ENCODE data around the gene ALPP. TPM values are rescaled to one million over a fixed set of nuclear protein-coding genes. Genes with fewer than 3 reads are reported as not detected.

Gene ALPP
- total RNA-seq, 8 experiments from 2014 or later = 0.05 to 1.6 (median 0.30) TPM; not detected in 2

- ATAC-seq (replicated peaks in 6 of 8) = no peak
- Histone ChIP-seq H3K4me1 (replicated peaks in 1 of 2) (peaks cover 0 to 1% of the 10 kb centered on the region in 2 donors), H3K4me3 (no peak overlapping the region), H3K27ac (no peak overlapping the region)
- in situ Hi-C loops (cut with MboI; ENCODE audit: low pct_unique_long_range_greater_than_20kb in 2 of 9, low sequenced_read_pairs in 9 of 9, unreplicated experiment in 9 of 9) = loop anchor here in 1 of 9 experiments (25.0 kb wide), 1 partner anchor 501 kb away; no protein-coding TSS in a partner anchor
- 17 to 80% (median 66%) methylated on average over 1 to 5 of the region's 5 CpGs; no CpG with 5 or more reads in 2 of the 10 experiments for WGBS, 10 experiments
Observed at GRCh38 chr2:232412986-232413385, 34.4 kb downstream of the ALPP start.

- in situ Hi-C loops (cut with MboI; ENCODE audit: low pct_unique_long_range_greater_than_20kb in 2 of 9, low sequenced_read_pairs in 9 of 9, unreplicated experiment in 9 of 9) = loop anchor here in 1 of 9 experiments (25.0 kb wide), 1 partner anchor 503 kb away; no protein-coding TSS in a partner anchor
- Histone ChIP-seq H3K4me1 (replicated peaks in 1 of 2) (peaks cover 0 to 11% of the 10 kb centered on the region in 2 donors), H3K27ac (no peak overlapping the region), H3K4me3 (no peak overlapping the region)
- WGBS, 10 experiments = 33 to 86% (median 61%) methylated on average over 1 to 4 of the region's 8 CpGs; no CpG with 5 or more reads in 4 of the 10 experiments
- ATAC-seq (replicated peaks in 6 of 8) = no peak
Observed at GRCh38 chr2:232415138-232415690, 36.7 kb downstream of the ALPP start.

GRCh38 chr2:232415736-232416520 is 37.4 kb downstream of the ALPP start:
- ATAC-seq (replicated peaks in 6 of 8) = no peak
- H3K4me1 ChIP-seq (replicated peaks in 1 of 2) = peaks cover 0 to 11% of the 10 kb centered on the region in 2 donors
- 50 to 95% (median 75%) methylated on average over 1 to 6 of the region's 12 CpGs; no CpG with 5 or more reads in 3 of the 10 experiments for WGBS, 10 experiments
- in situ Hi-C loops (cut with MboI; ENCODE audit: low pct_unique_long_range_greater_than_20kb in 2 of 9, low sequenced_read_pairs in 9 of 9, unreplicated experiment in 9 of 9) = loop anchor here in 1 of 9 experiments (25.0 kb wide), 1 partner anchor 504 kb away; no protein-coding TSS in a partner anchor
- no peak overlapping the region for H3K4me3 ChIP-seq
- H3K27ac ChIP-seq = no peak overlapping the region

GRCh38 chr2:232416521-232417470 is 38.2 kb downstream of the ALPP start:
- Histone ChIP-seq H3K4me3 (no peak overlapping the region), H3K4me1 (replicated peaks in 1 of 2) (peaks cover 0 to 11% of the 10 kb centered on the region in 2 donors), H3K27ac (no peak overlapping the region)
- WGBS, 10 experiments = 67 to 100% (median 80%) methylated on average over 1 to 8 of the region's 17 CpGs; no CpG with 5 or more reads in 2 of the 10 experiments
- in situ Hi-C loops (cut with MboI; ENCODE audit: low pct_unique_long_range_greater_than_20kb in 2 of 9, low sequenced_read_pairs in 9 of 9, unreplicated experiment in 9 of 9) = loop anchor here in 1 of 9 experiments (25.0 kb wide), 1 partner anchor 504 kb away; no protein-coding TSS in a partner anchor
- ATAC-seq (replicated peaks in 6 of 8) = no peak

GRCh38 chr2:232417489-232417888 is 38.9 kb downstream of the ALPP start:
- WGBS, 10 experiments = 21 to 100% (median 40%) methylated on average over 1 to 2 of the region's 5 CpGs; no CpG with 5 or more reads in 3 of the 10 experiments

GRCh38 chr2:232418056-232418455 is 39.5 kb downstream of the ALPP start:
- peaks cover 0 to 11% of the 10 kb centered on the region in 2 donors for H3K4me1 ChIP-seq (replicated peaks in 1 of 2)
- no peak overlapping the region for H3K4me3 ChIP-seq
- no peak overlapping the region for H3K27ac ChIP-seq
- ATAC-seq (replicated peaks in 6 of 8) = no peak
- 65 to 67% methylated on average over 2 of the region's 6 CpGs; no CpG with 5 or more reads in 8 of the 10 experiments for WGBS, 10 experiments
- in situ Hi-C loops (cut with MboI; ENCODE audit: low pct_unique_long_range_greater_than_20kb in 2 of 9, low sequenced_read_pairs in 9 of 9, unreplicated experiment in 9 of 9) = loop anchor here in 1 of 9 experiments (25.0 kb wide), 1 partner anchor 506 kb away; no protein-coding TSS in a partner anchor

More at GRCh38 chr2:232417489-232417888, 38.9 kb downstream of the ALPP start:
- no peak for ATAC-seq (replicated peaks in 6 of 8)
- Histone ChIP-seq H3K27ac (no peak overlapping the region), H3K4me1 (replicated peaks in 1 of 2) (peaks cover 0 to 11% of the 10 kb centered on the region in 2 donors), H3K4me3 (no peak overlapping the region)
- in situ Hi-C loops (cut with MboI; ENCODE audit: low pct_unique_long_range_greater_than_20kb in 2 of 9, low sequenced_read_pairs in 9 of 9, unreplicated experiment in 9 of 9) = loop anchor here in 1 of 9 experiments (25.0 kb wide), 1 partner anchor 505 kb away; no protein-coding TSS in a partner anchor

- Histone ChIP-seq H3K4me3 (peak overlapping the region; percentile 11 to 28 (median 20)), H3K27ac (no peak overlapping the region), H3K4me1 (replicated peaks in 1 of 2) (peaks cover 0 to 11% of the 10 kb centered on the region in 2 donors)
- ATAC-seq (replicated peaks in 6 of 8) = peak; percentile 79 to 94 (median 92)
- in situ Hi-C loops (cut with MboI; ENCODE audit: low pct_unique_long_range_greater_than_20kb in 2 of 9, low sequenced_read_pairs in 9 of 9, unreplicated experiment in 9 of 9) = loop anchor here in 1 of 9 experiments (25.0 kb wide), 1 partner anchor 506 kb away; no protein-coding TSS in a partner anchor
- 0 to 13% (median 3%) methylated on average over 3 to 6 of the region's 49 CpGs; no CpG with 5 or more reads in 6 of the 10 experiments for WGBS, 10 experiments
Observed at GRCh38 chr2:232418466-232419244, 40.1 kb downstream of the ALPP start.

- ATAC-seq (replicated peaks in 6 of 8) = peak in 7 of 8 experiments; percentile 10 to 46 (median 39)
- WGBS, 10 experiments = 0 to 16% methylated on average over 3 to 25 of the region's 79 CpGs; no CpG with 5 or more reads in 8 of the 10 experiments
- no peak overlapping the region for H3K27ac ChIP-seq
- peak overlapping the region in 3 of 5 donors; percentile 20 to 28 (median 23) for H3K4me3 ChIP-seq
- peaks cover 0 to 11% of the 10 kb centered on the region in 2 donors for H3K4me1 ChIP-seq (replicated peaks in 1 of 2)
- in situ Hi-C loops (cut with MboI; ENCODE audit: low pct_unique_long_range_greater_than_20kb in 2 of 9, low sequenced_read_pairs in 9 of 9, unreplicated experiment in 9 of 9) = loop anchor here in 1 of 9 experiments (25.0 kb wide), 1 partner anchor 507 kb away; no protein-coding TSS in a partner anchor
Observed at GRCh38 chr2:232419245-232420072, 40.9 kb downstream of the ALPP start.

GRCh38 chr2:232420073-232420454 is 41.5 kb downstream of the ALPP start:
- Histone ChIP-seq H3K27ac (no peak overlapping the region), H3K4me3 (peak overlapping the region in 2 of 5 donors; percentile 26 to 29), H3K4me1 (replicated peaks in 1 of 2) (peaks cover 0 to 11% of the 10 kb centered on the region in 2 donors)
- ATAC-seq (replicated peaks in 6 of 8) = no peak
- WGBS, 10 experiments = 0 to 20% (median 10%) methylated on average over 1 to 2 of the region's 22 CpGs; no CpG with 5 or more reads in 7 of the 10 experiments
- in situ Hi-C loops (cut with MboI; ENCODE audit: low pct_unique_long_range_greater_than_20kb in 2 of 9, low sequenced_read_pairs in 9 of 9, unreplicated experiment in 9 of 9) = loop anchor here in 1 of 9 experiments (25.0 kb wide), 1 partner anchor 508 kb away; no protein-coding TSS in a partner anchor

- in situ Hi-C loops (cut with MboI; ENCODE audit: low pct_unique_long_range_greater_than_20kb in 2 of 9, low sequenced_read_pairs in 9 of 9, unreplicated experiment in 9 of 9) = loop anchor here in 1 of 9 experiments (25.0 kb wide), 1 partner anchor 508 kb away; no protein-coding TSS in a partner anchor
- peak; percentile 8 to 59 (median 22) for ATAC-seq (replicated peaks in 6 of 8)
- no peak overlapping the region for H3K27ac ChIP-seq
- H3K4me3 ChIP-seq = peak overlapping the region; percentile 16 to 29 (median 26)
- peaks cover 0 to 11% of the 10 kb centered on the region in 2 donors for H3K4me1 ChIP-seq (replicated peaks in 1 of 2)
- 0% methylated on average over 3 to 15 of the region's 79 CpGs; no CpG with 5 or more reads in 8 of the 10 experiments for WGBS, 10 experiments
Observed at GRCh38 chr2:232420463-232421188, 42.1 kb downstream of the ALPP start.
